Activated CD4-positive, alpha-beta T cell treated with anti-CD3 and anti-CD28 coated beads for 1 hour (primary cell): ENCODE data around the gene CYP26B1.

Experiments used
- DNase-seq: peaks from one replicate; pipeline ENCODE4 v3.0.0-alpha.2; 2020

The CYP26B1 gene, protein sequence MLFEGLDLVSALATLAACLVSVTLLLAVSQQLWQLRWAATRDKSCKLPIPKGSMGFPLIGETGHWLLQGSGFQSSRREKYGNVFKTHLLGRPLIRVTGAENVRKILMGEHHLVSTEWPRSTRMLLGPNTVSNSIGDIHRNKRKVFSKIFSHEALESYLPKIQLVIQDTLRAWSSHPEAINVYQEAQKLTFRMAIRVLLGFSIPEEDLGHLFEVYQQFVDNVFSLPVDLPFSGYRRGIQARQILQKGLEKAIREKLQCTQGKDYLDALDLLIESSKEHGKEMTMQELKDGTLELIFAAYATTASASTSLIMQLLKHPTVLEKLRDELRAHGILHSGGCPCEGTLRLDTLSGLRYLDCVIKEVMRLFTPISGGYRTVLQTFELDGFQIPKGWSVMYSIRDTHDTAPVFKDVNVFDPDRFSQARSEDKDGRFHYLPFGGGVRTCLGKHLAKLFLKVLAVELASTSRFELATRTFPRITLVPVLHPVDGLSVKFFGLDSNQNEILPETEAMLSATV

DNA sequence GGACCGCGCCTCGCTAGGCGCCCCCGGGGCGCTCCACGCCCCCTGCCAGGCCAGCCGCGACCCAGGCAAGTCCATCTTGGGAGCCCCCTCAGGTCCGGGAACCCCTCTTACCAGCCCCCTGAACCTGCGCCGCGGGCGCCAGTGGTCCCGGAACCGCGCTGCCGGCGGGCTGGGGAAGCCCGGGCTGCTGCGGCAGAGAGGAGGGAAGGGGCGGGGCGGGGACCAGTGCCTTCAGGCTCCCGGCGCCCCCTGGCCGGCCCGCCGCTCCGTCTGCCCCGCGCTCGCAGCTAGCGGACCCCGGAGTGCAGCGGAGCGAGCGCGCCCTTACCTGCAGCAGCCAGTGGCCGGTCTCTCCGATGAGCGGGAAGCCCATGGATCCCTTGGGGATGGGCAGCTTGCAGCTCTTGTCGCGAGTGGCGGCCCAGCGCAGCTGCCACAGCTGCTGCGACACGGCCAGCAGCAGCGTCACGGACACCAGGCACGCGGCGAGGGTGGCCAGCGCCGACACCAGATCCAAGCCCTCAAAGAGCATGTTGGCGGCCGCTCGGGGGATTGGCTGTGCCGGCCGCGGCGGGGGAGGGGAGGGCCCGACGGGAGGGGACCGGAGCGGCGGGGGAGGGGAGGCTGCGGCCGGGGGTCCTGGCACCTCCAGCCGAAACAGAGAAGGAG lies at the start of gene CYP26B1:
Gene CYP26B1, minus strand, starts transcription at position 560 of the 669 bp plus-strand sequence. Its CDS starts 28 bp downstream, at position 532.
- DNase-seq = peak; percentile 6

DNA sequence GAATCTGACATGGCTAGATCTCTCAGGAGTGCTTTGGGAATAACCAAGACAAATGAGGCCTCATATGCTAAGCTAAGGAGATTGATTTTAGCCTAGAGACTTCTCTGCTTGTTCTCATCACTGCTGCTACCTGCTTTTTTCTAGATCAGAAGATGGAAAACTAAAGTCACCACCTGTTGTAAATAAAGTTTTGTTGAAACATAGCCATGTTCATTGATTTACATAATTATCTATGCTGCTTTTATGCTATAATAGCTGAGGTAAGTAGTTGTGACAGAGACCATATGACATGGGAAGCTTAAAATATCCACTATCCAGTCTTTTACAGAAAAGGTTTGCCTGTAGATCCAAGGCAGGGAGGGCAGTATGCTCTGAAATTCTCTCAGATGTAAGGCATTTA lies 46.1 kb upstream of the CYP26B1 start:
- no peak for DNase-seq

DNA sequence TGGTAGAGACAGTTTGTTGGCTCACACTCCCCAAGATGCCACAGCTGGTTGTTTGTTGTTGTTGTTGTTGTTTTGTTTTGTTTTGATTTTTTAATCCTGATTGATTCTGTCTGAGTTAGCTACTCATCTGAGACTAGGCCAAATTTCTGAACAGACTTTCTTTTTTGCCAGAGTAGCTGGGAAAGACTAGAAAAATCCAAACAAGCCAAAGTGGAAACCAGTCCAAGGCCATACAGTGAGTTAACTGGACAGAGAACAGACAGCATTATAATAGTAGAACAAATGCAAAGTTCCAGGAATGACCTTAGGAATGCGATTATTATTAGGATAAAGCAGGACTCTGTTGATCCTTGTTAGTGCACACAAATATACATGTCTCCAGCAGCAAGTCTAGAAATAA lies 43.8 kb upstream of the CYP26B1 start:
- no peak for DNase-seq

DNA sequence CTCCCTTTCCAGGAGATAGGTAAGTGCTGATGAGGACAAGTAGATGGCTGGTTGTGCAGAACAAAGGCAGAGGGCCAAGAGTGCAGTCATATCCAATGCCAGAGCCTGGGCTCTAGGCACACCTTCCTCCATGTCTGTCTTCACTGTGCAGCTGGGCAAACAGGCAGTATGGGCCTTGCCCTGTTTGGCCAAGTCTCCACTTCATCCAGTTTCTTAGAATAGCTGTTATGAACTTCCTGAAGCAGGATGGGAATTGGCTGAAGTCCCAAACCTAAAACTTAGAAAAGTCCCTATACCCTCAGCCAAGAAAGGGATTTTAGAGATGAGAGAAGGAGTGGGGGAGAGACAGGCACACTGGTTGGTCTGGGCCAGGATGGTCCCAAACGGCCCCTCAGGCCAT lies 37.5 kb upstream of the CYP26B1 start:
- DNase-seq = no peak

DNA sequence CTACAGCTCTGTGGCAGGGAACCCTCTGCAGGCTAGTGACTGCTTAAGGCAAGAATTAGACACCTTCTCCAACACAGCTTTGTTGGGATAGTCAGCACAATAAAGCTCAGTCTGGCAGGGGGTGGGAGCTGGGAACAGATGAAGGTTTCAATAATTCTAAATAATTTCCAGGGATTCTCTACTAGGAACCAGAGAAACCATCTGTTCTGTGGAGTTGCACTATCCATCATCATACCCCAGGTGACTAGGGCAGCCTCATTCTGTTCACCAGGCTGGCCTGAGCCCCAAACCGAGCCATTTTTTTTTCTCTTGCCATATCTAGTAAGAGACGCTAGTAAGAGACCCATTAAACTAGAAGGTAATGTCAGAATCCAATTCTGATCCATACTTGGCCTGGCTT lies 35.8 kb upstream of the CYP26B1 start:
- no peak for DNase-seq

DNA sequence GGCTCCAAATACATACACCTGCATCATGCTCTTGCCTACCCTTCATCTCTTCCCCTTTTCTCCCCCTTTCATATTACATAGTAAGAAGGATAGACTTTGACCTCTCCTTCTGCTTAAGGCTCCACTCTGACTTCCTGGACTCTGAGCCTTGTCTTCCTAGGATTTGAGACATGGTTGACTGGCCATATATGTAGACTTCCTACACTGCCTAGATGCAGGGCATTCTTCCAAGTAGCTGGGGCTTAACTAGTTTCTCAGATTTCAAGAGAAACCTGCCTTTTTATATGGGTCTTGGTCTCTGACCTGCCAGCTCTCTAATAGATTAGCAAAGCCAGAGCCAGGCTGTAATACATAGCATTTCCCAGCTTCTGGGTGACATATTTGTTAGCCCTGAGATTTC lies 35.4 kb upstream of the CYP26B1 start:
- DNase-seq = no peak

DNA sequence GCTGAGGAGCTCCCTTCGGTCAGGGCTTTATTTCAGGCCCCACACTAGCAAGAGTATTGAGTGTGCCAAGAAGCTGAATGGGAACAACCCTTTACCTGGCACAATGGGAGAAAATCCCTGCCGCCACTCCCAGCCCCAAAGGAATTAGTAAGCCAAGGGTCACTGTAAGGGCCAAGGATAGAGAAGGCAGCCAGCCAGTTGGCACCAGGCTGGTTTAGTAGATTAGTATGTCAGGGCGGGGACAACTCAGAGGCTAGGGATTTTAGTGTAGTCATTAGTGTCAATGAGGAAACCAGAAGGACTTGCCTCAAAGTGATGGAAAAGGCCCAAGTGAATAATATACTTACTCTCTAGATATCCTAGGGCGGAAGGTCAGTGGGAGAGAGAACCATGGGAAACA lies 34.9 kb upstream of the CYP26B1 start:
- no peak for DNase-seq

DNA sequence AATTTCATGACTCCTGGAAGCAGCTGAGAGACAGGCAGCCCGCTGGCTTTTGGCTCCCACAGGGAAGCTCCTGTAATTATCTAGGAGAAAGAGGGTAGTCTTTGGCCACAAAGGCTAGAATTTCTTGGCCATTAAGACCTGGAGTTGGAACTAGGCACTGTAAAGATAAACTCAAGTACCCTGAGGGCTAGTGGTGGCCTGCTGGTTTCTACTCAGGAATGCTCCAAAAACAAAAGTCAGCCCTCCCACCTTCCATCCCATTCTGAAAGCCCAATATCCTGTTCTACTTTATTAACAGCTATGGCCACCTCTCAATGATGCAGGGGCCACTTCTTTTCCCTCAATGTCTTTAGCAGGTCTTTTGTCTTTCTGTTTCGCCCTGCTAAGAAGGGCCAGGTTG lies 34.0 kb upstream of the CYP26B1 start:
- DNase-seq = no peak

DNA sequence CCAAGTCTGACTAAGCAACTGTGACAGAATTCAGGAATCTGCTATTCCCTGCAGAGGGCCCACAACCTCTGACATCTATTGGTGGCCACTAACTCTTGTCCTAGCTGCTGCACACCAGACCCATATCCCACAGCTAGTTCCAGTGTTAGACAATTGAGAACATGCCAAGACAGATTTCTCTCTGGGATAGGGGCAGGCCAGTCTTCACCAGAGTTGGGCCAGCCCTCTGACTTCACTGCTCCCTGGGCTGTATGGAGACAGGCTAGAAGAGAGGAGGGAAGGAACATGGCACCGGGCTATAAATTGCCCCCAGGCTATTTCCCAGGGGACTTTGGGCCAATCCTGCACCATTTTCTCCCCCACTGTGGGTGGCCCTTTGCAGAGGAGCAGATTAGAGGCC lies 32.7 kb upstream of the CYP26B1 start:
- no peak for DNase-seq

DNA sequence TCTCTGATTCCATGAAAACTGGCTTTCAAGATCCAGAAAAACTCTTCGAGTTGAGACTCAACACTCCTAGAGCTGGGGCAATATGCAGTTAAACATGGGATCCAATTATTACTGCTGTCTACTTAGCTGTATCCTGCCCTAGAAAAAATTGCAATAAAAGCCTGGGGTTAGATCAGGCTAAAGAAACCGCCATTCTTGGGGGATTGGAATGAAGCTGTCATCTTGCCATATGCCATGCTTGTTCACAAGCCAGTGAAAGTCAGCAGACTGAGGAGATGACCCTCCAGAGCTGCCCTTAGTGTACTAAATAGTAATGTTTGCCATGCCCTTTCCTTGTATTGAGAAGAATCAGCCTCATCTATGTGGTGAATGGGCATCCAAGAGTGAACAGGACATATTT lies 30.9 kb upstream of the CYP26B1 start:
- DNase-seq = no peak

DNA sequence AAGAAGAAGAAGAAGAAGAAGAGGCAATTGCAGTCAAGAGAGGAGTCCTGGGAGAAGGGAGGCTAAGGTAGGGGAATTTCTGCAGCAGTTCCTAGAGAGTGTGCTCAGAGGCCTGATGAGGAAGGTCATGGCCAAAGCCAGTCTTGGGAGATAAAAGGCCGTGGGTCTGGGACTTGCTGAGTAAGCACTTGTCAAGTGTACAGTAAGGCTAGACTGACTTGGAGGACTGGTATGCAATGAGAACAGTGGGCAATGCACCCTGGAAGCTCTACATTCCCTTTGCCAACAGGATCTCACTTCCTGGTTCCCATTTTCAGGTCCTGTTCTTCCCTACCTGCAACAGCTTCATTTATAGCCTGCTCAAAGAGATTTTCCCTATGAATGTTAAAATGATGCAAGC lies 28.6 kb upstream of the CYP26B1 start:
- DNase-seq = no peak

DNA sequence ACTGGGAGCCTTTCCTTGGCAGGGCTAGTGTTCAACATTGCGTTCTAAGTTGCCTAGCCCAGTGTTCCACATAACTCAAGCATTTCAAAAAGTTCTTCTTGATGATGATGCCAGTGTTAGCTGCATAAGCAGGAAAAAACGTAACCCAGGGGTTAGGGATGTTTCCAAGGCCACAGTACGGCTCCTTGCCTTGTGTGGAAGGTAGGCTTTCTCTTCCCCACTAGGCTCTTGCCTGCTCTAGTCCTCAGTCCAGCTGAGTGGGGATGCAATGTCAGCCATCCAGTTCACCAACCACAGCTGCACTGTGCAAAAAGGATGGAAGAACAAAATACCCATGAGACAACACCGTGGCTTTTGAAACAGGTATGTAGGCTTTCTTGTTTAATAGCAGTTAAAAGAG lies 28.0 kb upstream of the CYP26B1 start:
- DNase-seq = no peak

DNA sequence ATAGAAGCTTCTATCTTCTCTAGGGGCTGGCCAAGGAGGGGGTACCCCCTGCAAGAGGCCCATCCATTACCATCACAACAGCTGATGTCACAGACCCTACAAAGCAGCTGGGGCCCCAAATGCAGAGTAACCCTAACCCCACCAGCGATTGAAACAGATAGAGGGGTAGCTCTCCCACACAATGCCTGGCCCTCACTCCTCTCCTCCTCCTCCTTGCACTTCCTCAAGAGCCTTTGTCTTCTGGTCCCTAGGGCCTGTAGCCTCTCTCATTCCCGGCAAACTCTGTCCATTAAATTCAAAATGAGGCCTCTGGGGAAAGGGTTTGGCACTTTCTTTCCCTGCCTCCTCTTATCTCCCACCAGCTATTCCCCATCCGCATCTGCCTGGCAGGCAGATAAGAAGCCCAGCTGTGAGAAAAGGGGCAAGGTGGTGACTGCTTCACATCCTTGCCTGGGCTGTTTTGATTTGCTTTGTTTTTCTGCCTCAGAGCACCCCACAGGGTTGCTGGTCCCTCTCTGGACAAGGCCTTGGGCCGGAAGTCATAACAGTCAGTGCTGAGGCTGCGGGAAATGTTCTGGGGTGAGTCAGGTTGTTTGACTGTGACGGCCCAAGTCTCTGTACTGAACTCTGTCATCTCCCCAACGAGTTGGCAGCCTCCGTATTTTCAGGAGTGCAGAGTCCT lies 26.1 kb upstream of the CYP26B1 start:
- no peak for DNase-seq

DNA sequence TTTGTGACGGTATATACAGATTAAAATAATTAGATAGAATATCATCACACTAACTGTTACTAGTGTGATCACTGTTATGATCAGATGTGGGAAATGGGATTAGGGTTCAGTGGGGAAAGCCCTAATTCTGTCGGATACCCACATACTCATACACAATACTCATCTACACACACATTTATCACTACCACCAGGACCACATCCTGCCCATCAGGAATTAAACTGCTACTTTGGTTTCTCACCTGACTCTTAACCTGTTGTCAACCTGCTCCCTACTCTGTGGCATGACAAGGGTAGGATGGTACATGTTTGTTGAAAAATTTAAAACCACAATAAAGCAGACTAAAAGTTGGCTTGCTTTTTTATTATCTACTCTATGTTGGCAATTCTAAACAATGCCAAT lies 24.8 kb upstream of the CYP26B1 start:
- DNase-seq = no peak

DNA sequence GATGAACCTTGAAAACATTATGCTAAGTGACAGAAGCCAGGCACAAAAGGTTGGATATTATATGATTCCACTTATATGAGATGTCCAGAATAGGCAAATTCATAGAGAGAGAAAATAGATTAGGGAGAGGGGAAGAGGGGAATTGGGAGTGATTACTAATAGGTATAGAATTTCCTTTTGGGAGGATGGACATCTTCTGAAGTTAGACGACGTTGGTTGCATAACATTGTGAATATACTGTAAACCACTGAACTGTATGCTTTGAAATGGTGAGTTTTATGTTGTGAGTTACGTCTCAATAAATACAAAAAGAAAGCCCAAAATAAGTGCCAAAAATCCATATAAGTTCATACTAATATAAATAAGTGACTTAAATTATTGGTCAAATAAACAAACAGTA lies 18.6 kb upstream of the CYP26B1 start:
- DNase-seq = no peak

DNA sequence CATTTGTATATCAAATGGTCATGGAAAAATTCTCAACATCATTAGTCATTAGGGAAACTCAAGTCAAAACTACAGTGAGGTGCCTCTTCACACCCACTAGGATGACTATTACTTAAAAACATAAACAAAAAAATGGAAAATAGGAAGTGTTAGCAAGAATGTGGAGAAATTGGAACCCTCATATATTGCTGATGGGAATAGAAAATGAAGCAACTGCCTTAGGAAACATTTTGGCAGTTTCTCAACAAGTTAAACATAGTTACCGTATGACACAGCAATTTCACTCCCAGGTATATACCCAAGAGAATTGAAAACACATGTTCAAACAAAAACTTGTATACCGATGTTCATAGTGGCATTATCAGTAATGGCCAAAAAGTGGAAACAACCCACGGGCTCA lies 18.1 kb upstream of the CYP26B1 start:
- no peak for DNase-seq

DNA sequence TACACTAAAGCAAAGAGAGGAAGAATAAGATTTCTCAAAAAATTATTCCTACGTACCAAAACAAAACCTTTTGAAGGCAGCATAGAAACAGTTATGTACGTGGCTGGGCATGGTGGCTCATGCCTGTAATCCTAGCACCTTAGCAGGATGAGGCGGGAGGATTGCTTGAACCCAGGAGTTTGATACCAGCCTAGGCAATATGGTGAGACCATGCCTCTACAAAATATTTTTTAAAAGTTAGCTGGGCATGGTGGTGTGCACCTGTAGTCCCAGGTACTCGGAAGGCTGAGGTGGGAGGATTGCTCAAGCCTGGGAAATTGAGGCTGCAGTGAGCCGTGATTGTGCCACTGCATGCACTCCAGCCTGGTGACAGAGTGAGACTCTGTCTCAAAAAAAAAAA lies 14.9 kb upstream of the CYP26B1 start:
- DNase-seq = no peak

DNA sequence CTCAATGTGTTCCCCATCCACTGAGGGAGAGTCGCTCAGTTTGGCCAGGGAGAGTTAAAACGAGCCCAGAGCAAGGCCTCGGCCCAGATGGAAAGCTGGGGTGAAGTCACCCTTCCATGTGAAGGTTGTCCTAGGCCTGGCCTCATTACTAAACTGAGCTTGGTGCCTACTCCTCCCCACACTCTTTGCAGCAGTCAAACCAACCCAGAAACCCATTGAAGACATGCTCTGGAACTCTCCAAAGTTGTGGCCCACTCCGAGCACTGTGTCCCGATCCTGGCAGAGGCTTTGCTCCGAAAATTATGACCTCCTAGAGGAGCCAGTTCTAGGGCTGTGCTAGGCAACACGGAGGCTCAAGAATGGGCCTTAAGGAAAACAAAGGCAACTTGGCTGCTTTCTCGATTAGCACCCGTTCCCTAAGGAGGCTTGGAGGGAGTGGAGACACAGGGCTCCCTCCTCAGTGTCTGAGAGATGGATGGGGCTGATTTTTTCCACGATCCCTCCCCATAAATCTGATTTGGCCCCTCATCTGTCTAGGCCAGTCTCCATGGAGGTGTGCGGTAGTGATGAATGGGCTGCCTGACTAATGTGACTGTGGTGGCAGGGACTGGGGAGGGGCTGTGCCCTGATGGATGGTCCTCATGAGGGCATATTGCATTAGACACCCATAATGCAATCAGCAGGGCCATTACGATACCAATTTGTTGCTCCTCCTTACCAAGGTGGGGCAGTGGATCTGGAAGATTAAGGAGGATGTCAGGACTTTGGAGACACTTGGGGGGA lies 11.7 kb upstream of the CYP26B1 start:
- DNase-seq = no peak

DNA sequence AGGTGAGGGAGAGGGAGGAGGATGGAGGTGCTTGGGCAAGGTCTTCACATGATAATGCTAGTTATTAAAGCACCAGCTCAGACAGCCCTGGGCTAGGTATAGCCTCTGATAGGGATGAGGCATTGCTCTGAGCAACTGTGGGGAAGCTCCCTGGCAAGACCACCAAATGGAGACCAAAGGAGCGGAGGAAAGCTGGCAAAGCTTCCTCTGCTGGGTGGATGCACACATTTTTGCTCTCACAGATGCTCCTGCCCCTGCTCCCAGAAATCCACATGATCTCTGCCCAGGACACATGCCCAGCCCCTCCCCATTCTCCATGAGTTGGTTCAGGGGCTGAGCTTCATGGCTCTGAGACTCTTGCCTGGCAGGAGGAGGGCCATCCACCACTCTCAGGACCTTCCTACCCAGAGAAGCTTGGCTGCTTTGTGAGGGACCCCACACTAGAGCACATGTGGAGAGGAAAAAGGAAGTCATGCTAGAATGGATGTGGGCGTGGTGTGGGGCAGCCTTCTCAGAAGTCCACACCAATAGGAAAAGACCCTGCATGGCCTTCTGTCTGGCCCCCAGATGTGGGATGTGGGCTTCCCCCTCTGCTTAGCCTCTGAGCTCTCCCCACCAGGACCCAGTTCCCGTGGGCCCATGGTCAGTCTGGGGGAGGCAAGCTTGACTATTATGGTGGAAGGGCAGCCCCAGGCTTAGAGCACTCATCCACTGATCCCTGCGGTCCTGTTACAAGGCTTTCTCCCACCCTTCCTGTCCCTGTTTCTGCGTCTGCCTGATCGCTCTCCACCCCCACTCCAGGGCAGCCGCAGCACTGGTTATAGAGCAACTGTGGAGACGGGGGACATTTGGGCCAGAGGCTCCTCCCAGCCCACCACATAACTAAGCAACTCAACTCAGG lies 10.5 kb upstream of the CYP26B1 start:
- DNase-seq = no peak

DNA sequence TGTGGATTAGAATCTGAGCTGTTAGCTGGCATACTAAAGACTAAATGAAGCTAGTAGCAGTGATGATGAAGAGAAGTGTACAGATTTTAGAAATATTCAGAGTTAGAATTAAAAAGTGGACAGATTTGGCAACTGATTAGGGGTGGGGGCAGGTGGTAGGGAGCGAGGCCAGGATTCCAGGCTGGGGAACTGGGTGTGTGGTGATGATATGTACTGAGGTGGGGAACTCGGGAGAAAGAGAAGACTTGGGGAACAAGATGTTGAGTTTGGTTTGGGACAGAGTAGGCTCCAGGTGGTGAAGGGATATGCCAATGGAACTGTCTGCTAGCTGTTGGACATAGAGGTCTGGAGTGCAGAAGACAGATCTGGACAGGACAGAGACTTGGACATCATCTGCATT lies 9.2 kb upstream of the CYP26B1 start:
- DNase-seq = no peak

DNA sequence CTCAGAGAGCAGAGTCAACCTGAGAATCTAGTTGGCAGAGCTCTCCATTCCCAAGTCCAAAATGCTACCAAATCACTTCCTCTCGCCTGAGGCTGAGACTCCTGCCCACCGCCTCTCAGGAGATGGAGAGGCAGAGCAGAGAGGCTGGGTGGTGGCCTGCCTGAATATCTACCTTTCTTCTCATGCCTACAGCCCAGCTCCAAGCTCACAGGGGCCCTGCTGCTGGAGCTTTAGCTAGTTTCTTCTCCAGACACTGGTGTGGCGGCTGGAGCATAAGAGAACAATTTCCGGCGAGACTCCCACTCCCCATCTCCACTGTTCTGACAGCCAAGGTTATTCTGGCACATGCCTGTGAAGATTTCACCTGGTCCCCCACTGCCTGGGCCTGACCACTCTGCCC lies 8.1 kb upstream of the CYP26B1 start:
- no peak for DNase-seq

DNA sequence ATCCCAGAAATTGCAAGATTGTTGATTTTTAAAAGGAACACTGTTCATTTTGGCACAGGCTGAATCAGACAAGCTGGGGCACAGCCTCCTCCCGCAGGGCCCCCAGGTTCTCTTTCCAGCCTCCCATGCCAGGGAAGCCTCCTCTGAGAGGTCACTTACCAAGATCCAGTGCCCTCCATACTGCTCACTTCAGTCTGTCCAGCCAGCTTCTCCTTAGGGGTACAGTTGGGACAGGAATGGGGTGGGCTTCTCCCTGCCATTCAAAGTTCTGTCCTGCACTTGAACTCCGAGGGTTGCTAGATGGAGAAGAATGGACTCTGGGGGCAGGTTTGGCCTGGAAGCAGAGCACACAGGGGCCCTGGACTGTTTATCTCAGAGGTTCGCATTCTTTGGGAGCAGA lies 7.5 kb upstream of the CYP26B1 start:
- no peak for DNase-seq
